Bronchial epithelial cell (primary cell): ENCODE measurements around the gene RGS8. TPM values are rescaled to one million over a fixed set of nuclear protein-coding genes. Genes with fewer than 3 reads are reported as not detected.

Source experiments
- DNase-seq: peaks from one replicate; pipeline ENCODE4 v3.0.0-alpha.2; 2010; ENCODE audit warnings: low read depth
- FAIRE-seq: peaks from 2 replicates; lab custom pipeline; 2011; peaks lifted over from hg19 to GRCh38; lab: Jason Lieb, UNC
- H3K27me3 ChIP-seq: 2 replicates; pipeline ENCODE4 v1.5.1; 2011; ENCODE audit warnings: low read length; ENCODE audit not compliant: control insufficient read depth, insufficient read depth
- H3K36me3 ChIP-seq: 2 replicates; pipeline ENCODE4 v1.5.1; 2011; ENCODE audit warnings: low read length; ENCODE audit not compliant: control insufficient read depth, insufficient read depth
- H3K4me3 ChIP-seq: 2 replicates; pipeline ENCODE4 v1.5.1; 2011; ENCODE audit warnings: mild to moderate bottlenecking, low read depth, low read length, control low read depth
- CTCF ChIP-seq: IDR thresholded peaks from 2 replicates; pipeline ENCODE4 v1.5.1; 2011; ENCODE audit warnings: mild to moderate bottlenecking, moderate library complexity, low read length, control low read depth, inconsistent platforms; ENCODE audit not compliant: insufficient read depth, severe bottlenecking
- total RNA-seq: library from RNA; depleted of rRNA; stranded (reverse); fragments of >200 nt; gene quantifications from 2 replicates; pipeline ENCODE4 v1.2.1, GENCODE V29; 2014

The RGS8 gene
- total RNA-seq, 1 donor from 2014 or later, result under 0.01 TPM

- no peaks in the 10 kb centered on the region for H3K27me3 ChIP-seq
- no peaks in the 10 kb centered on the region for H3K36me3 ChIP-seq
- TF ChIP-seq CTCF, result no peak
- peak; percentile 20 for DNase-seq
- FAIRE-seq, result no peak
- H3K4me3 ChIP-seq, result no peak overlapping the region
These were observed 22.1 kb downstream of the RGS8 start for GRCh38 chr1:182662121-182662890.

- Histone ChIP-seq H3K27me3 (peaks cover 1% of the 10 kb centered on the region), H3K4me3 (no peak overlapping the region), H3K36me3 (no peaks in the 10 kb centered on the region)
- DNase-seq (no peak), FAIRE-seq (no peak)
- TF ChIP-seq CTCF, result no peak
These were observed 26.3 kb downstream of the RGS8 start for GRCh38 chr1:182658055-182658454.

DNA sequence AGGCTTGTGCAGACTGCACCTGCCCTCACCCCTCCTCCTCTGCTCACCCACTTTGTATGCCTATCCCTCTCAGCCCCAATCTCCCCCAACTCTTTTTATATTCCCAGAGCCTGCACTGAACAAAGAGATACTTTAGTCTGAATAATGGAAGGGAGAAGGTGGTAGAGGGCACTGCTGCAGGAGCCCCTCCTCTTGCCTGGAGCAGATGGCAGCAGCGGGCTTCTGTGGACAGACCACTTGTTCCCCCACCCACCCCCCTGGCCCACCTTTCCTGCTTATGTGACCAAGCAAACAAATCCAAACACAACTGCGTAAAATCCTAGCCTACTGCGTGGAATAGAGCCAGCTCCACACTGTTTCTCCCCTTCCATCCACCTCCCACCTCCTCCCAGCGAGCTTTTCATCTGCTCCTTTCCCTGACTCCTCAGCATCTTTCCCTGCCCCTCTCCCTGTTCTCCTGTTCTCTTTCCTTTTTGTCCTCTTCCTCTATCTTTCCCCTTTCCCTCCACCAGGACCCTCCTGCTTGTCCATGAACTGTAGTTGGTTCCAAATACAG is 27.5 kb downstream of the RGS8 start:
- Histone ChIP-seq H3K36me3 (no peaks in the 10 kb centered on the region), H3K27me3 (peaks cover 1% of the 10 kb centered on the region), H3K4me3 (no peak overlapping the region)
- DNase-seq (no peak), FAIRE-seq (no peak)
- no peak for TF ChIP-seq CTCF

GRCh38 chr1:182653986-182654385 is 30.4 kb downstream of the RGS8 start:
- no peak overlapping the region for H3K4me3 ChIP-seq
- FAIRE-seq (no peak), DNase-seq (no peak)
- no peak for TF ChIP-seq CTCF
- no peaks in the 10 kb centered on the region for H3K36me3 ChIP-seq
- H3K27me3 ChIP-seq, result peaks cover 4% of the 10 kb centered on the region

DNA sequence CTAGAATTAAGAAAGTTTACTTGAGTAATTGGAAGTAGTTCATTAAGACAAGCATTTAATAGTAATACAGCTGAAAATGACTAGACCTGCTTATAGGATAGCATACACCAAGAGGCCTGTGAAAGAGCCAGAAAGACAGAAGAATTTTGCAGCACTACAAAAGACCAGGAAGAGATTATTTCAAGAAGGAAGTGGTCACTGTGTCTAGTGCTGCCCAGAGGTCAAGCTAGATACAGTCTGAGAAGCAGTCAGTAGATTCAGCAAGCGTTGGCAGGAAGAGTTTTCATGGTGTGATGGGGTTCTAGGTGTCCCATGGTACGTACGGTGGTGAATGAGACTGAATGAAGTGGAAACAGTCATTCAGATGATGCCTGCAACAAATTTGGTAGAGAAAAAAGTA is 31.5 kb downstream of the RGS8 start:
- Histone ChIP-seq H3K4me3 (no peak overlapping the region), H3K27me3 (peaks cover 4% of the 10 kb centered on the region), H3K36me3 (no peaks in the 10 kb centered on the region)
- FAIRE-seq (no peak), DNase-seq (no peak)
- TF ChIP-seq CTCF, result no peak
